Measurements from ENCODE around the gene WWOX. TPM values are rescaled to one million over a fixed set of nuclear protein-coding genes. Genes with fewer than 3 reads are reported as not detected.

Gene WWOX
- total RNA-seq, 2 donors from 2014 or later: 30.0 to 35.4 TPM

GRCh38 chr16:78094998-78095397 is 4.5 kb upstream of the WWOX start:
- DNase-seq: no peak
- TF ChIP-seq, protein P1, sequence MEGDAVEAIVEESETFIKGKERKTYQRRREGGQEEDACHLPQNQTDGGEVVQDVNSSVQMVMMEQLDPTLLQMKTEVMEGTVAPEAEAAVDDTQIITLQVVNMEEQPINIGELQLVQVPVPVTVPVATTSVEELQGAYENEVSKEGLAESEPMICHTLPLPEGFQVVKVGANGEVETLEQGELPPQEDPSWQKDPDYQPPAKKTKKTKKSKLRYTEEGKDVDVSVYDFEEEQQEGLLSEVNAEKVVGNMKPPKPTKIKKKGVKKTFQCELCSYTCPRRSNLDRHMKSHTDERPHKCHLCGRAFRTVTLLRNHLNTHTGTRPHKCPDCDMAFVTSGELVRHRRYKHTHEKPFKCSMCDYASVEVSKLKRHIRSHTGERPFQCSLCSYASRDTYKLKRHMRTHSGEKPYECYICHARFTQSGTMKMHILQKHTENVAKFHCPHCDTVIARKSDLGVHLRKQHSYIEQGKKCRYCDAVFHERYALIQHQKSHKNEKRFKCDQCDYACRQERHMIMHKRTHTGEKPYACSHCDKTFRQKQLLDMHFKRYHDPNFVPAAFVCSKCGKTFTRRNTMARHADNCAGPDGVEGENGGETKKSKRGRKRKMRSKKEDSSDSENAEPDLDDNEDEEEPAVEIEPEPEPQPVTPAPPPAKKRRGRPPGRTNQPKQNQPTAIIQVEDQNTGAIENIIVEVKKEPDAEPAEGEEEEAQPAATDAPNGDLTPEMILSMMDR (conservative IDR thresholded peaks at IDR 0.05): no peak
- no peak overlapping the region for H3K27ac ChIP-seq (ENCODE audit: low read depth, low read length)
- H3K36me3 ChIP-seq (ENCODE audit: control insufficient read depth, insufficient read depth, low read length): no peaks in the 10 kb centered on the region
- no peaks in the 10 kb centered on the region for H3K27me3 ChIP-seq (ENCODE audit: control insufficient read depth, insufficient read depth, low read length, poor library complexity, severe bottlenecking)
- 80 to 97% methylated on average over 1 to 3 of the region's 3 CpGs for WGBS, 2 experiments (ENCODE audit: insufficient coverage in 1 of 2, insufficient read length in 1 of 2)
- no peak overlapping the region for H3K4me3 Mint-ChIP-seq
- H3K9ac ChIP-seq (ENCODE audit: extremely low read depth, low read length, poor library complexity, severe bottlenecking): no peak overlapping the region
- peaks cover 9% of the 10 kb centered on the region for H3K9me3 Mint-ChIP-seq
- H3K4me1 ChIP-seq (ENCODE audit: control insufficient read depth, insufficient read depth, low read length): peaks cover 3% of the 10 kb centered on the region
- no peak overlapping the region for H3K27ac Mint-ChIP-seq
- H3K4me3 ChIP-seq (ENCODE audit: low read length): no peak overlapping the region
- peaks cover 8% of the 10 kb centered on the region for H3K9me3 ChIP-seq (ENCODE audit: control insufficient read depth, low read length)
- H3K36me3 Mint-ChIP-seq (ENCODE audit: low read depth): no peaks in the 10 kb centered on the region
- H3K4me1 Mint-ChIP-seq: peaks cover 10% of the 10 kb centered on the region
- peaks cover 42% of the 10 kb centered on the region for H3K27me3 Mint-ChIP-seq (ENCODE audit: insufficient read depth)

DNA sequence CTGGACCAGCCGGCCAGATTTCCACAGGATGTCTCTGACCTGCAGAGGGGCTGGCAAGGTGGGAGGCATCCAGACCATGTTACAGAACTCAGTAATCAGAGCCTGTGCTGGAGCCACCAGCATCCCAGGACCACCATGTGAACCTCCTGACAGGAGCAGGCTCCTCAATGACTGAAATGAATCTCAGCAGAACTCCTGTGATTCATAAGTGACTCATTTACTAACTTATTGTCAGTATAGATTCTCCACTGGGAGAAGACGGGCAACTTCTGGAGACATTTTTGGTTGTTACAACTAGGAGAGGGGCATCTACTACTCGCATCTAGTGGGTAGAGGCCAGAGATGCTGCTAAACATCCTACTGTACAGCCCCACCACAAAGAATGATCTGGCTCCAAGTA is 3.1 kb upstream of the WWOX start:
- H3K4me3 ChIP-seq (ENCODE audit: low read length): no peak overlapping the region
- TF ChIP-seq, protein P1 (conservative IDR thresholded peaks at IDR 0.05): no peak
- Mint-ChIP-seq H3K36me3 (ENCODE audit: low read depth) (no peaks in the 10 kb centered on the region), H3K27ac (no peak overlapping the region), H3K4me1 (peaks cover 8% of the 10 kb centered on the region), H3K4me3 (no peak overlapping the region), H3K27me3 (ENCODE audit: insufficient read depth) (peaks cover 42% of the 10 kb centered on the region), H3K9me3 (peaks cover 9% of the 10 kb centered on the region)
- DNase-seq: no peak
- no peaks in the 10 kb centered on the region for H3K36me3 ChIP-seq (ENCODE audit: control insufficient read depth, insufficient read depth, low read length)
- H3K9me3 ChIP-seq (ENCODE audit: control insufficient read depth, low read length): peaks cover 8% of the 10 kb centered on the region
- H3K27ac ChIP-seq (ENCODE audit: low read depth, low read length): no peak overlapping the region
- no peak overlapping the region for H3K9ac ChIP-seq (ENCODE audit: extremely low read depth, low read length, poor library complexity, severe bottlenecking)
- 89 to 100% methylated on average over 2 to 3 of the region's 3 CpGs for WGBS, 2 experiments (ENCODE audit: insufficient coverage in 1 of 2, insufficient read length in 1 of 2)
- peaks cover 2% of the 10 kb centered on the region for H3K4me1 ChIP-seq (ENCODE audit: control insufficient read depth, insufficient read depth, low read length)
- H3K27me3 ChIP-seq (ENCODE audit: control insufficient read depth, insufficient read depth, low read length, poor library complexity, severe bottlenecking): no peaks in the 10 kb centered on the region

DNA sequence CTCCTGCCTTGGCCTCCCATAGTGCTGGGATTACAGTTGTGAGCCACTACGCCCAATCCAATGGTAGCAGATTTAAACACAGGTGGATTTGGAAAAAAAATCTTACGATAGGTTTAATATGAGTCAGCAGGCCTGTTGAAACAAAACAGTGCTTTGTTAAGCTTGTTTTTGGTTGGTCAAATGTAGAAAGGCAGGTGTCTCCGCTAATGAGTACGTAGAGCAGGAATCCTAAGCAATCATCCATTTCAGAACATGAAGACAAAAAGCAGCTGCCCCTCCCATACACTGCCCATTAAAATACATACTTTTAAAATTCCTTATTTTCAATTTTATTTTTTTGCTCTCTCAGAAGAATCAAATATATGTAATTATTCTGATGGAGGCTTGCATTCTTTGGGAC is 1.9 kb upstream of the WWOX start:
- Histone ChIP-seq H3K36me3 (ENCODE audit: control insufficient read depth, insufficient read depth, low read length) (no peaks in the 10 kb centered on the region), H3K27me3 (ENCODE audit: control insufficient read depth, insufficient read depth, low read length, poor library complexity, severe bottlenecking) (no peaks in the 10 kb centered on the region), H3K4me1 (ENCODE audit: control insufficient read depth, insufficient read depth, low read length) (no peaks in the 10 kb centered on the region), H3K27ac (ENCODE audit: low read depth, low read length) (no peak overlapping the region), H3K9ac (ENCODE audit: extremely low read depth, low read length, poor library complexity, severe bottlenecking) (no peak overlapping the region), H3K9me3 (ENCODE audit: control insufficient read depth, low read length) (peaks cover 8% of the 10 kb centered on the region), H3K4me3 (ENCODE audit: low read length) (no peak overlapping the region)
- H3K36me3 Mint-ChIP-seq (ENCODE audit: low read depth): peaks cover 6% of the 10 kb centered on the region
- H3K27ac Mint-ChIP-seq: no peak overlapping the region
- DNase-seq: no peak
- TF ChIP-seq, protein P1 (conservative IDR thresholded peaks at IDR 0.05): no peak
- peaks cover 9% of the 10 kb centered on the region for H3K9me3 Mint-ChIP-seq
- peaks cover 5% of the 10 kb centered on the region for H3K4me1 Mint-ChIP-seq
- peaks cover 37% of the 10 kb centered on the region for H3K27me3 Mint-ChIP-seq (ENCODE audit: insufficient read depth)
- 95 to 97% methylated on average over 4 of the region's 4 CpGs for WGBS, 2 experiments (ENCODE audit: insufficient coverage in 1 of 2, insufficient read length in 1 of 2)
- no peak overlapping the region for H3K4me3 Mint-ChIP-seq

Data from endodermal cell (in vitro differentiated cells).